ENCODE data around the gene NUCB2. TPM values are rescaled to one million over a fixed set of nuclear protein-coding genes. Genes with fewer than 3 reads are reported as not detected.

The NUCB2 gene
- total RNA-seq, 2 experiments from 2014 or later: 38.1 to 38.2 TPM

DNA sequence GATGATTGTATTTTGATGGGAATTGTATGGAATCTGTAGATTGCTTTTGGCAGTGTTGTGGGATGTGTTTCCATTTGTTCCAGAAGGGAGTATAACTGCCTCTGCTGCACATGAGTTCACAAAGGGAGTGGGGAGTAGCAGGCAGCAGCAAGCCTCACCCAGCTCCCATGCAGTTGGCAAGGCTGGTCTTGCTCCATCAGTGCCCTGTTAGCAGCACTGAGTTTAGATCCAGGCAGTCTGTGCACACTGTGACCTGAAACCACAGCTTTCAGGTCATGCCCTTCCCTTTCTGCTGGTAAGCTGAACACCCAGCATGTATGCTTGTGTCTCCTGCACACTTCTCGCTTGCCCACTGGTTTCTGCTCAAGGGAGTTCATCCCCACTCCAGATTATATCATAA is 3.7 kb upstream of the NUCB2 start:
- Mint-ChIP-seq H3K27me3 (peaks cover 5% of the 10 kb centered on the region), H3K27ac (no peak overlapping the region), H3K4me3 (no peak overlapping the region), H3K36me3 (no peaks in the 10 kb centered on the region), H3K9me3 (no peaks in the 10 kb centered on the region), H3K4me1 (ENCODE audit: low read depth) (peaks cover 26% of the 10 kb centered on the region)
- intact Hi-C loops (cut with micrococcal nuclease): loop anchor here (10.0 kb wide), 1 partner anchor 198 kb away; the partner anchor contains the start of gene RPS13
- no peak for DNase-seq
- POLR2A ChIA-PET: interaction anchor here (1.0 kb wide), 1 partner anchor 9 kb away, joined by 3 read pairs; no protein-coding TSS in a partner anchor
- CTCF ChIA-PET: interaction anchor here (1.4 kb wide), 1 partner anchor 10 kb away, joined by 4 read pairs; no protein-coding TSS in a partner anchor

DNA sequence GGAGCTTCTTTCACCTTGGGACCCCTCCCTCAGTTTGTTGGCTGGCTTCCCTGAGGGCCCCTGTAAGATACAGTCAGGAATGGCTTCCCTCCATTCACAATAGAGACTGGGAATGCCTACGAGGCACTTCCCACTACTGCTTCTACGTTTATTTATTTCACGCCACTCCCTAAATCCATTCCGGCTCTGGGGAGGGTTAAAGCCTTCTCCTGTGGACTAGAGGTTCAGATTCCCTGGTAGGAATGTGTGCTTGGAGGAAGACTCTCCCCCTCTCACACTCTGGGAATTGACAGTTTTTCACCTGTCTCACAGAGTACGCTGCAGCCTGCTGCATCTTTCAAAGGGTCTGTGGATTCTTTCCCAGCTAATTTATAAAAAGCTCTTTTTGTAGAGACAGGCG is 3.3 kb upstream of the NUCB2 start:
- H3K9me3 Mint-ChIP-seq: no peaks in the 10 kb centered on the region
- ChIA-PET CTCF (interaction anchor here (1.4 kb wide), 1 partner anchor 10 kb away, joined by 4 read pairs; no protein-coding TSS in a partner anchor), POLR2A (interaction anchor here (1.0 kb wide), 1 partner anchor 9 kb away, joined by 3 read pairs; no protein-coding TSS in a partner anchor)
- H3K36me3 Mint-ChIP-seq: no peaks in the 10 kb centered on the region
- H3K4me3 Mint-ChIP-seq: no peak overlapping the region
- H3K27me3 Mint-ChIP-seq: peaks cover 5% of the 10 kb centered on the region
- DNase-seq: no peak
- intact Hi-C loops (cut with micrococcal nuclease): loop anchor here (10.0 kb wide), 1 partner anchor 198 kb away; the partner anchor contains the start of gene RPS13
- H3K27ac Mint-ChIP-seq: no peak overlapping the region
- peaks cover 25% of the 10 kb centered on the region for H3K4me1 Mint-ChIP-seq (ENCODE audit: low read depth)

DNA sequence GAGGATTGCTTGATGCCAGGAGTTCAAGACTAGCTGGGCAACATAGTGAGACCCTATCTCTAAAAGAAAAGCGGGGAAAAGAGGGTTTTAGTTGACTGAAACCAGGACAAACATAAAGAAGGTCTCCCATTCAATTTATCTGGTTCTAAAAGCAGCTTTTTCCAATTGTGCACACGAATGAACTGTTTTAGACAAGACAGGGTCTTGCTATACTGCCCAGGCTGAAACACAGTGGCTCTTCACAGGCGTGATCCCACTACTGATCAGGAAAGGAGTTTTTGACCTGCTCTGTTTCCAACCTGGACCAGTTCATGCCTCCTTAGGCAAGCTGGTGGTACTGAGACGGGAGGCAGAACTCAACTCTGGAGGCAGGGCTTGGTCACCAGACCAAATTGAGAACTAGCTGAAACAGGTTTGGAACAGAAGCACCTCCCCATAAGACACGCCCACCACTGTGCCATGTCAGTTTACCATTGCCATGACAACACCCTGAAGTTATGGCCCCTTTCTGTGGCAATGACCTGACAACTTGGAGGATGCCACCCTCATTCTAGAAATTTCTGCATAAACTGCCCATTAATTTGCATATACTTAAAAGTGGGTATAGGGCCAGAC is 2.8 kb upstream of the NUCB2 start:
- H3K27ac Mint-ChIP-seq: no peak overlapping the region
- H3K36me3 Mint-ChIP-seq: no peaks in the 10 kb centered on the region
- H3K4me3 Mint-ChIP-seq: no peak overlapping the region
- ChIA-PET CTCF (interaction anchor here (1.4 kb wide), 1 partner anchor 9 kb away, joined by 4 read pairs; no protein-coding TSS in a partner anchor), POLR2A (no interaction called here)
- no peaks in the 10 kb centered on the region for H3K9me3 Mint-ChIP-seq
- peaks cover 5% of the 10 kb centered on the region for H3K27me3 Mint-ChIP-seq
- peaks cover 30% of the 10 kb centered on the region for H3K4me1 Mint-ChIP-seq (ENCODE audit: low read depth)
- intact Hi-C loops (cut with micrococcal nuclease): loop anchor here (10.0 kb wide), 1 partner anchor 199 kb away; the partner anchor contains the start of gene RPS13
- DNase-seq: peak; percentile 26

DNA sequence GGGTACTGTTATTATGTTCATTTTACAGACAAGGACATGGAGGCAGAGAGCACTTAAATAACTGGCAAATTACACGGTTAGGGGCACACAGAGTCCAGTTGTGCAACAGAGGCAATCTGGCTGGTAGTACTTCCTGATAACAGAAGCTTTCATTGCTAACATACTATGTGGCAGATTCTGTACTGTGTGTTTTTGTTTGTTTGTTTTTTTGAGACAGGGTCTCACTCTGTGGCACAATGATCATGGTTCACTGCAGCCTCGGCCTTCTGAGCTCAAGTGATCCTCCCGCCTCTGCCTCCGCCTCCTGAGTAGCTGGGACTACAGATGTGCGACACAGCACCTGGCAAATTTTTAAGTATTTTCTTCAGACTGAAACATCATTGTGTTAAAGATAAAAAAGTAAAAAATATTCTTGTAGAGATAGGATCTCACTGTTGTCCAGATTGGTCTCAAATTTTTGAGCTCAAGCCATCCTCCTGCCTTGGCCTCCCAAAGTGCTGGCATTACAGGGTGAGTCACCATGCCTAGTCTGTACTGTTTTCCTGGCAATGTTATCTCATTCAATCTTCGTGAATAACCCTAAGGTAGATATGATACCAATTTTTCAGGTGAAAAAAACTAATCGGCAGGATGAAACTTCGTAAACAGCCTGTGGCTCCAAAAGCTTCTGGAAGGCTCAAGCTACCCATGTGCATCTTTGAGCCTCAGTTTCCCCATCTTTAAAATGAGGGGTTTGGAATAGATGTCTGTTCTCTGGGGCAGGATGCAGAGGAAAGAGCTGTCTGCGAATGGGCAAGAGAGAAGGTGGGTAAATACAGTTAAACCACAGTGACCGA is 921 bp upstream of the NUCB2 start:
- Mint-ChIP-seq H3K27me3 (peaks cover 2% of the 10 kb centered on the region), H3K4me1 (ENCODE audit: low read depth) (peaks cover 30% of the 10 kb centered on the region), H3K9me3 (no peaks in the 10 kb centered on the region), H3K27ac (peak overlapping the region; percentile 87), H3K4me3 (peak overlapping the region; percentile 89), H3K36me3 (no peaks in the 10 kb centered on the region)
- POLR2A ChIA-PET: interaction anchor here (0.6 to 2.1 kb wide), 3 partner anchors 19 to 87 kb away, joined by 3 to 8 read pairs (median 4); no protein-coding TSS in a partner anchor
- CTCF ChIA-PET: interaction anchor here (0.6 to 2.9 kb wide), 7 partner anchors 8 to 180 kb away, joined by 3 to 13 read pairs (median 3); partner anchors contain the start of gene KCNJ11
- DNase-seq: peak; percentile 18
- intact Hi-C loops (cut with micrococcal nuclease): loop anchor here (1.0 to 10.0 kb wide), 4 partner anchors 44 to 537 kb away; partner anchors contain the start of genes C11orf58 and RPS13

DNA sequence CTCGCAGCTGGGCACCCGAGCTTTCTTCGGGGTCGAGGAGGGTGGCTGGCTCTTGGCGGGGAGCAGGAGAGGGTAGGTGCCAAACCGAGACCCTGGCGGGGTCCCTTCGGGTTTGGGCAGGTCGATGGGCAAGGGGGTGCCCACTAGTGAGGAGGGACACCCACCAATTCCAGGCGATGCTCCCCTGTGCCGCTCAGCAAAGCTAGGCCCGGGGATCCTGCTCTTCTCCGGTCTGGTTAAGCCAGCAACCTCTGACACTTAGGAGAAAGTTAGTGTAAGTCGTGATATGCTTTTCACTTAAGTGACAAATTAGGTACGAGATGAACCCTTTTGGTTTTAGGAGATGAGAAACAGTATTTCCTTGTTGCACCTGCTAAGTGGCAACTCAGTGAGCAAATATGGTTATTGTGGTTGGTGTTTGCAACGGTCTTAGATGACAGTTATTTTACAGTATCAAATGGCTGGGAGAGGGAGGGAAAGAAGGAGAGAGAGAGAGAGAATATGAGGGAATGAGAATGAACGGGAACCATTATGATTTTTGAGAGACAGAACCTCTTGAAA is 565 bp downstream of the NUCB2 start:
- POLR2A ChIA-PET: interaction anchor here (0.8 to 2.1 kb wide), 3 partner anchors 20 to 88 kb away, joined by 3 to 8 read pairs (median 3); no protein-coding TSS in a partner anchor
- Mint-ChIP-seq H3K9me3 (no peaks in the 10 kb centered on the region), H3K4me1 (ENCODE audit: low read depth) (peaks cover 33% of the 10 kb centered on the region), H3K27ac (peak overlapping the region; percentile 87), H3K27me3 (no peaks in the 10 kb centered on the region), H3K4me3 (peak overlapping the region; percentile 89), H3K36me3 (peaks cover 2% of the 10 kb centered on the region)
- DNase-seq: peak; percentile 53
- intact Hi-C loops (cut with micrococcal nuclease): loop anchor here (1.0 to 10.0 kb wide), 5 partner anchors 8 to 202 kb away; partner anchors contain the start of gene RPS13
- CTCF ChIA-PET: interaction anchor here (1.0 to 2.9 kb wide), 5 partner anchors 19 to 107 kb away, joined by 3 to 13 read pairs (median 5); no protein-coding TSS in a partner anchor

DNA sequence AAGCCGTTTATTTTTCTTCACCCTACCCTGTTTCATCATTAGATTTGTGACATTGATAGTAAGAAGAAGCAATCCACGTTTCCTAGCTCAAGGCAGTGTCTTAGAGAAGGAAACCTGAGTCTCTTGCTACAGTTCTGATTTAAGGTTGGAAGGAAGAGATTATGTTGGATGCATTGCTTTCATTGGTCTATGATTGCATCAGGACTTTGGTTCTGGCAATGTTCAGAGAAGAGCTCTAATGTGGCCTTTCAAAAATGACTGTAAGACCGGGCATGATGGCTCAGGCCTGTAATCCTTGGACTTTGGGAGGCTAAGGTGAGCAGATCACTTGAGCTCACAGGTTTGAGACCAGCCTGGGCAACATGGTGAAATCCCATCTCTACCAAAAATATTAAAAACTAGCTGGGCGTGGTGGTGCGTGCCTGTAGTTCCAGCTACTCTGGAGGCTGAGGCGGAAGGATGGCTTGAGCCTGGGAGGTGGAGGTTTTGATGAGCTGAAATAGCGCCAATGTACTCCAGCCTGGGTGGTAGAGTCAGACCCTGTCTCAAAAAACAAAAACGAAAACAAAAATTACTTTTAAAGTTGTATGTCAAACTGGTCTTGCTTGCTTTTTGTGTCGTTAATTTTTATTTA is 4.1 kb downstream of the NUCB2 start:
- ChIA-PET CTCF (interaction anchor here (0.6 kb wide), 1 partner anchor 51 kb away, joined by 3 read pairs; no protein-coding TSS in a partner anchor), POLR2A (no interaction called here)
- H3K4me3 Mint-ChIP-seq: no peak overlapping the region
- peaks cover 41% of the 10 kb centered on the region for H3K4me1 Mint-ChIP-seq (ENCODE audit: low read depth)
- intact Hi-C loops (cut with micrococcal nuclease): no loop called here
- no peak overlapping the region for H3K27ac Mint-ChIP-seq
- H3K27me3 Mint-ChIP-seq: no peaks in the 10 kb centered on the region
- peaks cover 4% of the 10 kb centered on the region for H3K36me3 Mint-ChIP-seq
- no peak for DNase-seq
- H3K9me3 Mint-ChIP-seq: no peaks in the 10 kb centered on the region

DNA sequence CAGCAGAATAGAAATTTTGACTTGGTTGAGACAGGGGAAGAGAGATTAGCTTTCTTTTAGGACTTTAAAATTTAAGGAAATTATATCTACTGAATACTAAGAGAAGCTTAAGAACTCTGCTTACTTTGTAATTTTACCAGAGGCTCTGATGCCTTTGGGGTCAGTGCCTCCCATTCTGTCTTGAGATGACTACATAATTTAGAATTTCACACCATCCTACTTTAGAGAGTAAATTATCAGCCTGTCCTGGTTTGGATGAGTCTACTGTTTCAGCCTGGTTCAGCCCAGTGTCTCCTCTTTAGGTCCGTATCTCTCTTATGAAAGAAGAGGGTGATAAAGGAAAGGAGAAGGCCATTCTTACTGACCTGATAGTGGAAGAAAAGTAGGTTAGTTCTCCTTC is 9.8 kb downstream of the NUCB2 start:
- Mint-ChIP-seq H3K27ac (no peak overlapping the region), H3K27me3 (no peaks in the 10 kb centered on the region), H3K4me3 (no peak overlapping the region), H3K36me3 (peaks cover 16% of the 10 kb centered on the region), H3K4me1 (ENCODE audit: low read depth) (peaks cover 32% of the 10 kb centered on the region), H3K9me3 (no peaks in the 10 kb centered on the region)
- ChIA-PET POLR2A (interaction anchor here (0.6 to 1.0 kb wide), 2 partner anchors 11 to 12 kb away, joined by 3 to 5 read pairs; no protein-coding TSS in a partner anchor), CTCF (interaction anchor here (1.0 kb wide), 2 partner anchors 9 to 10 kb away, joined by 3 to 4 read pairs; no protein-coding TSS in a partner anchor)
- intact Hi-C loops (cut with micrococcal nuclease): loop anchor here (1.0 kb wide), 1 partner anchor 10 kb away; no protein-coding TSS in a partner anchor
- no peak for DNase-seq

DNA sequence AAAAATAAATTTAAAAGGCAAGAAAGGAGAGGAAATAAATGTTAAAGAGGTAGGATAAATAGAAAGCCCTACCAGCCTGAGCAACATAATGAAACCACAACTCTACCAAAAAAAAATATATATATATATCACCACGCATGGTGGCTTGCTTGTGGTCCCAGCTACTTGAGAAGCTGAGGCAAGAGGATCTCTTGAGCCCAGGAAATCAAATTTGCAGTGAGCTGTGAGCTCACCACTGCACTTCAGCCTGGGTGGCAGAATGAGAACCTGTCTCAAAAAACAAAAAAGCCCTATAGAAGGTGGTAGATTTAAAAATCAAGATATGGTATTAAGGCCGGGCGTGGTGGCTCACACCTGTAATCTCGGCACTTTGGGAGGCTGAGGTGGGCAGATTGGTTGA is 10.5 kb downstream of the NUCB2 start:
- DNase-seq: no peak
- intact Hi-C loops (cut with micrococcal nuclease): no loop called here
- peaks cover 14% of the 10 kb centered on the region for H3K36me3 Mint-ChIP-seq
- no peak overlapping the region for H3K4me3 Mint-ChIP-seq
- ChIA-PET CTCF (no interaction called here), POLR2A (no interaction called here)
- peaks cover 31% of the 10 kb centered on the region for H3K4me1 Mint-ChIP-seq (ENCODE audit: low read depth)
- no peaks in the 10 kb centered on the region for H3K9me3 Mint-ChIP-seq
- H3K27me3 Mint-ChIP-seq: no peaks in the 10 kb centered on the region
- no peak overlapping the region for H3K27ac Mint-ChIP-seq

DNA sequence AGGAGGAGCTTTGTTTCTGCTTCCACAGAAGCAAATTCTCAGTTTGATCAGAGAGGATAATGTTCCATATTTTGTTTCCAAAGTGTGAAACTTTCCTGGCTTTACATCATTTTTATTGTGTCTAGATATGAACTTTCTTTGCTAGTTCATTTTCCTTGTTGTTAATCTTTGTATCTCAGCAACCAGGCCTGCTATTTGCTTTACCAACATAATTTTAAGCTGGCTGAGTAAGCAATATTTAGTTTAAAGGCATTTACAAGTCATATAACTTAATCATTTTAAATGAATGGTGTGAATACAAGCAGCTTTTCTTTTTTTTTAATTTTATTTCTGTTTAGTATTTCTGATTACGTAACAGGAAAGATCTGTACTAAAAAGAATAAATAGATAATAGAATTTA is 15.2 kb downstream of the NUCB2 start:
- H3K27ac Mint-ChIP-seq: no peak overlapping the region
- peaks cover 28% of the 10 kb centered on the region for H3K4me1 Mint-ChIP-seq (ENCODE audit: low read depth)
- H3K27me3 Mint-ChIP-seq: peaks cover 1% of the 10 kb centered on the region
- H3K4me3 Mint-ChIP-seq: no peak overlapping the region
- ChIA-PET CTCF (no interaction called here), POLR2A (interaction anchor here (0.6 kb wide), 1 partner anchor 80 kb away, joined by 3 read pairs; no protein-coding TSS in a partner anchor)
- DNase-seq: no peak
- intact Hi-C loops (cut with micrococcal nuclease): no loop called here
- peaks cover 10% of the 10 kb centered on the region for H3K36me3 Mint-ChIP-seq
- H3K9me3 Mint-ChIP-seq: no peaks in the 10 kb centered on the region

DNA sequence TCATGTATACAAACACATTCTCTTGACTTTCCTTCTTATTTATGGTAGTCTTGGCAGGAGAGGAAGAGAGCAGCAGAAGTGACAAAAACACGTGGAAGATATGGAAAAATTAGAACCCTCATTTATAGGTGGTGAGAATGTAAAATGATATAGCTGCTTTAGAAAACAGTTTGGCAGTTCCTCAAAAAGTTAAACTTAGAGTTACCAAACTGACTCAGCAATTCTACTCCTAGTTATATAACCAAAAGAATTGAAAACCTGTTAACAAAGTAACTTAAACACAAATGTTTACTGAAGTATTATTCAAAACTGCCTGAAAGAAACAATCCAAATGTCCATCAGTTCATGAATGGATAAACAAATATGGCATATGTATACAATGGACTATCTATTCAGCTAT is 16.8 kb downstream of the NUCB2 start:
- H3K27me3 Mint-ChIP-seq: peaks cover 1% of the 10 kb centered on the region
- H3K36me3 Mint-ChIP-seq: peaks cover 7% of the 10 kb centered on the region
- peaks cover 39% of the 10 kb centered on the region for H3K4me1 Mint-ChIP-seq (ENCODE audit: low read depth)
- CTCF ChIA-PET: no interaction called here
- POLR2A ChIA-PET: no interaction called here
- no peak overlapping the region for H3K27ac Mint-ChIP-seq
- H3K4me3 Mint-ChIP-seq: no peak overlapping the region
- DNase-seq: no peak
- no peaks in the 10 kb centered on the region for H3K9me3 Mint-ChIP-seq
- intact Hi-C loops (cut with micrococcal nuclease): no loop called here

DNA sequence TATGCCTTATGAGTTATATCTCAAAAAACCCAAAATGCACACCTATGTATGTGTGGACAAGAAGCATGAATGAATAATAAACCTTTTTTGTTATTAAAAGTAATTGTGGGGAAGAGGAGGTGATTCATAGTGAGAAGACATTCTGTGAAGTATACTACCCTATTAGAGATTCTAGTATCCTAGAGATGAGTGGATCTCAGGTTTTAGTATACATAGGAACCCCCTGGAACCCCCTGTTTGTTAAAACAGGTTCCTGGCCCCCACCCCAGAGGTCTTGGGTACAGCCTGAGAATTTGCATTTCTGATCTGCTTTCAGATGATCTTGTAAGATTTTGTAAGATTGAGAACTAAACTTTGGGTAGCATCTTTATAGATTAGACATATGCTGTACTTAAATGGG is 17.5 kb downstream of the NUCB2 start:
- peaks cover 44% of the 10 kb centered on the region for H3K4me1 Mint-ChIP-seq (ENCODE audit: low read depth)
- no peaks in the 10 kb centered on the region for H3K9me3 Mint-ChIP-seq
- H3K27me3 Mint-ChIP-seq: peaks cover 1% of the 10 kb centered on the region
- intact Hi-C loops (cut with micrococcal nuclease): loop anchor here (1.0 kb wide), 2 partner anchors 50 kb away; no protein-coding TSS in a partner anchor
- no peak overlapping the region for H3K27ac Mint-ChIP-seq
- DNase-seq: peak; percentile 41
- H3K4me3 Mint-ChIP-seq: no peak overlapping the region
- H3K36me3 Mint-ChIP-seq: peaks cover 7% of the 10 kb centered on the region
- POLR2A ChIA-PET: no interaction called here
- CTCF ChIA-PET: no interaction called here

Data from activated CD4-positive, alpha-beta memory T cell treated with anti-CD3 and anti-CD28 coated beads for 36 hours (primary cell).